ENCODE results near the gene DIPK1C.

DIPK1C gene

GRCh38 chr18:74486119-74486849 lies 29.2 kb upstream of the DIPK1C start:
- H3K36me3 ChIP-seq (ENCODE audit: low read length), result no peaks in the 10 kb centered on the region
- H3K79me2 ChIP-seq (ENCODE audit: insufficient read depth, low read length), result no peaks in the 10 kb centered on the region
- no peaks in the 10 kb centered on the region for H4K20me1 ChIP-seq (ENCODE audit: low read depth, low read length)
- H3K27ac ChIP-seq (ENCODE audit: low read depth, low read length), result no peak overlapping the region
- H3K4me2 ChIP-seq (ENCODE audit: low read depth, low read length, poor library complexity, severe bottlenecking), result no peak overlapping the region
- no peak overlapping the region for H3K4me3 ChIP-seq (ENCODE audit: insufficient read depth, low read length, poor library complexity, severe bottlenecking)
- no peaks in the 10 kb centered on the region for H3K27me3 ChIP-seq (ENCODE audit: low read length)
- no peaks in the 10 kb centered on the region for H3F3A ChIP-seq (ENCODE audit: insufficient read depth)
- no peak for TF ChIP-seq CTCF (IDR thresholded peaks at IDR 0.05; ENCODE audit: insufficient read depth, low read length, poor library complexity, severe bottlenecking)
- TF ChIP-seq EZH2phosphoT487 (conservative IDR thresholded peaks at IDR 0.05; ENCODE audit: low read length), result no peak
- no peaks in the 10 kb centered on the region for H3K9me3 ChIP-seq (ENCODE audit: insufficient read depth, low read length)
- H2AFZ ChIP-seq (ENCODE audit: low read depth, low read length, severe bottlenecking), result no peak overlapping the region
- no peaks in the 10 kb centered on the region for H3K9me2 ChIP-seq (replicated peaks; ENCODE audit: insufficient read depth, low read length)
- no peak overlapping the region for H3K9ac ChIP-seq (ENCODE audit: low read length)

GRCh38 chr18:74482697-74483096 lies 25.6 kb upstream of the DIPK1C start:
- Histone ChIP-seq H3K36me3 (ENCODE audit: low read length) (no peaks in the 10 kb centered on the region), H3K9me2 (replicated peaks; ENCODE audit: insufficient read depth, low read length) (no peaks in the 10 kb centered on the region), H3K9me3 (ENCODE audit: insufficient read depth, low read length) (no peaks in the 10 kb centered on the region), H3F3A (ENCODE audit: insufficient read depth) (no peaks in the 10 kb centered on the region), H3K27me3 (ENCODE audit: low read length) (no peaks in the 10 kb centered on the region), H3K4me2 (ENCODE audit: low read depth, low read length, poor library complexity, severe bottlenecking) (no peak overlapping the region), H2AFZ (ENCODE audit: low read depth, low read length, severe bottlenecking) (no peak overlapping the region), H3K27ac (ENCODE audit: low read depth, low read length) (no peak overlapping the region), H3K9ac (ENCODE audit: low read length) (no peak overlapping the region), H4K20me1 (ENCODE audit: low read depth, low read length) (no peaks in the 10 kb centered on the region), H3K79me2 (ENCODE audit: insufficient read depth, low read length) (no peaks in the 10 kb centered on the region), H3K4me3 (ENCODE audit: insufficient read depth, low read length, poor library complexity, severe bottlenecking) (no peak overlapping the region)
- TF ChIP-seq CTCF (IDR thresholded peaks at IDR 0.05; ENCODE audit: insufficient read depth, low read length, poor library complexity, severe bottlenecking), result no peak
- TF ChIP-seq EZH2phosphoT487 (conservative IDR thresholded peaks at IDR 0.05; ENCODE audit: low read length), result no peak

GRCh38 chr18:74480149-74480651 lies 23.1 kb upstream of the DIPK1C start:
- Histone ChIP-seq H3K9ac (ENCODE audit: low read length) (no peak overlapping the region), H3K9me2 (replicated peaks; ENCODE audit: insufficient read depth, low read length) (no peaks in the 10 kb centered on the region), H3F3A (ENCODE audit: insufficient read depth) (no peaks in the 10 kb centered on the region), H3K4me3 (ENCODE audit: insufficient read depth, low read length, poor library complexity, severe bottlenecking) (no peak overlapping the region), H3K27ac (ENCODE audit: low read depth, low read length) (no peak overlapping the region), H3K79me2 (ENCODE audit: insufficient read depth, low read length) (no peaks in the 10 kb centered on the region), H2AFZ (ENCODE audit: low read depth, low read length, severe bottlenecking) (no peak overlapping the region), H3K36me3 (ENCODE audit: low read length) (no peaks in the 10 kb centered on the region), H3K4me2 (ENCODE audit: low read depth, low read length, poor library complexity, severe bottlenecking) (no peak overlapping the region), H3K27me3 (ENCODE audit: low read length) (no peaks in the 10 kb centered on the region), H3K9me3 (ENCODE audit: insufficient read depth, low read length) (no peaks in the 10 kb centered on the region), H4K20me1 (ENCODE audit: low read depth, low read length) (no peaks in the 10 kb centered on the region)
- TF ChIP-seq CTCF (IDR thresholded peaks at IDR 0.05; ENCODE audit: insufficient read depth, low read length, poor library complexity, severe bottlenecking) (no peak), EZH2phosphoT487 (conservative IDR thresholded peaks at IDR 0.05; ENCODE audit: low read length) (no peak)

Measured in SU-DHL-6 (cell line).